ENCODE data around the gene MAPK8. TPM values are rescaled to one million over a fixed set of nuclear protein-coding genes. Genes with fewer than 3 reads are reported as not detected.

Gene MAPK8
- total RNA-seq, 2 experiments from 2014 or later = 29.1 to 40.5 TPM

GRCh38 chr10:48406204-48406603 is 99.7 kb downstream of the MAPK8 start:
- no TSS peak for BruUV-seq (replicated peaks)
- POLR2A ChIA-PET = interaction anchor here (1.8 kb wide), 1 partner anchor 14 kb away, joined by 4 read pairs; no protein-coding TSS in a partner anchor
- TF ChIP-seq EZH2phosphoT487 (IDR thresholded peaks at IDR 0.05; ENCODE audit: borderline replicate concordance, low read depth, low read length) (no peak), CTCF (conservative IDR thresholded peaks at IDR 0.05; ENCODE audit: low read length) (no peak)

GRCh38 chr10:48406658-48407057 is 100.2 kb downstream of the MAPK8 start:
- Histone ChIP-seq H3K9me2 (ENCODE audit: insufficient read depth, low read length) (no peaks in the 10 kb centered on the region), H4K20me1 (ENCODE audit: insufficient read depth, low read length) (no peaks in the 10 kb centered on the region), H3K9me3 (ENCODE audit: low read length) (no peaks in the 10 kb centered on the region), H2AFZ (ENCODE audit: low read length) (no peak overlapping the region), H3K27ac (ENCODE audit: low read depth, low read length, poor library complexity, severe bottlenecking) (no peak overlapping the region), H3K4me3 (ENCODE audit: low read depth, low read length, poor library complexity, severe bottlenecking) (no peak overlapping the region), H3K4me2 (ENCODE audit: low read length) (no peak overlapping the region), H3K79me2 (ENCODE audit: insufficient read depth, low read depth, low read length) (no peaks in the 10 kb centered on the region), H3K4me1 (ENCODE audit: insufficient read depth, low read length, poor library complexity, severe bottlenecking) (no peaks in the 10 kb centered on the region), H3K36me3 (ENCODE audit: insufficient read depth, low read length) (peaks cover 7% of the 10 kb centered on the region; the same call in 1 of the 2 replicates)
- CTCF ChIA-PET (ENCODE audit: unreplicated experiment) = no interaction called here
- intact Hi-C loops (cut with micrococcal nuclease; ENCODE audit: unreplicated experiment) = no loop called here
- BruUV-seq (replicated peaks) = no TSS peak
- POLR2A ChIA-PET = interaction anchor here (1.4 to 1.8 kb wide), 2 partner anchors 13 to 21 kb away, joined by 3 to 4 read pairs; no protein-coding TSS in a partner anchor
- TF ChIP-seq CTCF (conservative IDR thresholded peaks at IDR 0.05; ENCODE audit: low read length) = no peak
- TF ChIP-seq EZH2phosphoT487 (IDR thresholded peaks at IDR 0.05; ENCODE audit: borderline replicate concordance, low read depth, low read length) = no peak
- DNase-seq (ENCODE audit: low spot score) = no peak

More at GRCh38 chr10:48406204-48406603, 99.7 kb downstream of the MAPK8 start:
- no peaks in the 10 kb centered on the region for H3K4me1 ChIP-seq (ENCODE audit: insufficient read depth, low read length, poor library complexity, severe bottlenecking)
- H4K20me1 ChIP-seq (ENCODE audit: insufficient read depth, low read length) = no peaks in the 10 kb centered on the region
- H3K27ac ChIP-seq (ENCODE audit: low read depth, low read length, poor library complexity, severe bottlenecking) = no peak overlapping the region
- H2AFZ ChIP-seq (ENCODE audit: low read length) = no peak overlapping the region
- H3K4me3 ChIP-seq (ENCODE audit: low read depth, low read length, poor library complexity, severe bottlenecking) = no peak overlapping the region
- no peaks in the 10 kb centered on the region for H3K9me2 ChIP-seq (ENCODE audit: insufficient read depth, low read length)
- no peaks in the 10 kb centered on the region for H3K79me2 ChIP-seq (ENCODE audit: insufficient read depth, low read depth, low read length)
- H3K4me2 ChIP-seq (ENCODE audit: low read length) = no peak overlapping the region
- DNase-seq (ENCODE audit: low spot score) = no peak
- H3K9me3 ChIP-seq (ENCODE audit: low read length) = no peaks in the 10 kb centered on the region
- CTCF ChIA-PET (ENCODE audit: unreplicated experiment) = no interaction called here
- H3K36me3 ChIP-seq (ENCODE audit: insufficient read depth, low read length) = peaks cover 7% of the 10 kb centered on the region; the same call in 1 of the 2 replicates
- intact Hi-C loops (cut with micrococcal nuclease; ENCODE audit: unreplicated experiment) = no loop called here

DNA sequence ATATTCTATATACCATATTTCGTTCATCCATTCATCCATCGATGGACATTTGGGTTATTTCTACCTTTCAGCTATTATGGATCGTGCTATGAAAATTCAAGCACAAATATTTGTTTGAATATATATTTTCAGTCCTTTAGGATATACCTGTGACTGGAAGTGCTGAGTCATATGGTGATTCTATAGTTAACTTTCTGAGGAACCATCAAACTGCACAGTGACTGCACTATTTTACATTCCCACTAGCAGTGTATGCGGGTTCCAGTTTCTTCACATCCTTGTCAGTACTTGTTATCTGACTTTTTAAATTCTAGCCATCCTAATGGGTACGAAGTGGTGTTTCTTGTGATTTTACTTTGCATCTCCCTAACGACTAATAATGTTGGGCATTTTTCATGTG is 104.0 kb downstream of the MAPK8 start:
- Histone ChIP-seq H3K36me3 (ENCODE audit: insufficient read depth, low read length) (peaks cover 13% of the 10 kb centered on the region), H3K9me3 (ENCODE audit: low read length) (no peaks in the 10 kb centered on the region), H3K9me2 (ENCODE audit: insufficient read depth, low read length) (no peaks in the 10 kb centered on the region), H3K27ac (ENCODE audit: low read depth, low read length, poor library complexity, severe bottlenecking) (no peak overlapping the region), H3K79me2 (ENCODE audit: insufficient read depth, low read depth, low read length) (no peaks in the 10 kb centered on the region), H4K20me1 (ENCODE audit: insufficient read depth, low read length) (no peaks in the 10 kb centered on the region), H3K4me2 (ENCODE audit: low read length) (no peak overlapping the region), H3K4me3 (ENCODE audit: low read depth, low read length, poor library complexity, severe bottlenecking) (no peak overlapping the region), H3K4me1 (ENCODE audit: insufficient read depth, low read length, poor library complexity, severe bottlenecking) (no peaks in the 10 kb centered on the region), H2AFZ (ENCODE audit: low read length) (no peak overlapping the region)
- ChIA-PET CTCF (ENCODE audit: unreplicated experiment) (no interaction called here), POLR2A (no interaction called here)
- BruUV-seq (replicated peaks) = no TSS peak
- TF ChIP-seq CTCF (conservative IDR thresholded peaks at IDR 0.05; ENCODE audit: low read length) (no peak), EZH2phosphoT487 (IDR thresholded peaks at IDR 0.05; ENCODE audit: borderline replicate concordance, low read depth, low read length) (no peak)
- intact Hi-C loops (cut with micrococcal nuclease; ENCODE audit: unreplicated experiment) = no loop called here
- no peak for DNase-seq (ENCODE audit: low spot score)

All from OCI-LY7 (cell line).